ENCODE measurements around the gene PNPLA3. TPM values are rescaled to one million over a fixed set of nuclear protein-coding genes. Genes with fewer than 3 reads are reported as not detected.

Gene PNPLA3
- total RNA-seq, 2 experiments from 2014 or later, result not detected

DNA sequence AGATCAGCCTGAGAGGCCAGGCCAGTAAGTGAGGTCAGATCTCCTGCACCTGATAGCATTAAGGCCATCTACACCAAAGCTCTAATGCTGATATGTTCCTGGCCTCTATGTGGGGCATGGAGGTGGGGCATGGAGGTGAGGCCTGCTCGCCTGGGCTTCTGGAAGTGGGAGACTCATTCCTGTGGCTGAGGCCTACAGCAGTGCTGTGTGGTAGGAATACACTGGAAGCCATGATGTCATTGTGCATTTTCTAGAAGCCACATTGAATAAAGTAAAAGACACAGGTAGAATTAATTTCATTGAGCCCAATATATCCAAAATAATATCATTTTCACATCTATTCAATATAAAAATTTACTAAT, 2.7 kb downstream of the PNPLA3 start:
- ChIA-PET POLR2A (no interaction called here), CTCF (ENCODE audit: unreplicated experiment) (no interaction called here)
- intact Hi-C loops (cut with micrococcal nuclease; ENCODE audit: unreplicated experiment), result no loop called here
- Histone ChIP-seq H3K36me3 (ENCODE audit: insufficient read depth, low read length) (no peaks in the 10 kb centered on the region), H3K27ac (ENCODE audit: low read depth, low read length, poor library complexity, severe bottlenecking) (no peak overlapping the region), H3K4me2 (ENCODE audit: low read length) (no peak overlapping the region), H3K9me3 (ENCODE audit: low read length) (no peaks in the 10 kb centered on the region), H4K20me1 (ENCODE audit: insufficient read depth, low read length) (no peaks in the 10 kb centered on the region), H3K79me2 (ENCODE audit: insufficient read depth, low read depth, low read length) (no peaks in the 10 kb centered on the region), H2AFZ (ENCODE audit: low read length) (no peak overlapping the region), H3K4me3 (ENCODE audit: low read depth, low read length, poor library complexity, severe bottlenecking) (no peak overlapping the region), H3K9me2 (ENCODE audit: insufficient read depth, low read length) (no peaks in the 10 kb centered on the region), H3K4me1 (ENCODE audit: insufficient read depth, low read length, poor library complexity, severe bottlenecking) (no peaks in the 10 kb centered on the region)
- BruUV-seq (replicated peaks), result no TSS peak
- TF ChIP-seq, protein P1, sequence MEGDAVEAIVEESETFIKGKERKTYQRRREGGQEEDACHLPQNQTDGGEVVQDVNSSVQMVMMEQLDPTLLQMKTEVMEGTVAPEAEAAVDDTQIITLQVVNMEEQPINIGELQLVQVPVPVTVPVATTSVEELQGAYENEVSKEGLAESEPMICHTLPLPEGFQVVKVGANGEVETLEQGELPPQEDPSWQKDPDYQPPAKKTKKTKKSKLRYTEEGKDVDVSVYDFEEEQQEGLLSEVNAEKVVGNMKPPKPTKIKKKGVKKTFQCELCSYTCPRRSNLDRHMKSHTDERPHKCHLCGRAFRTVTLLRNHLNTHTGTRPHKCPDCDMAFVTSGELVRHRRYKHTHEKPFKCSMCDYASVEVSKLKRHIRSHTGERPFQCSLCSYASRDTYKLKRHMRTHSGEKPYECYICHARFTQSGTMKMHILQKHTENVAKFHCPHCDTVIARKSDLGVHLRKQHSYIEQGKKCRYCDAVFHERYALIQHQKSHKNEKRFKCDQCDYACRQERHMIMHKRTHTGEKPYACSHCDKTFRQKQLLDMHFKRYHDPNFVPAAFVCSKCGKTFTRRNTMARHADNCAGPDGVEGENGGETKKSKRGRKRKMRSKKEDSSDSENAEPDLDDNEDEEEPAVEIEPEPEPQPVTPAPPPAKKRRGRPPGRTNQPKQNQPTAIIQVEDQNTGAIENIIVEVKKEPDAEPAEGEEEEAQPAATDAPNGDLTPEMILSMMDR (conservative IDR thresholded peaks at IDR 0.05; ENCODE audit: low read length), result no peak
- TF ChIP-seq EZH2phosphoT487 (IDR thresholded peaks at IDR 0.05; ENCODE audit: borderline replicate concordance, low read depth, low read length), result no peak
- DNase-seq (ENCODE audit: low spot score), result no peak

- no peaks in the 10 kb centered on the region for H3K9me3 ChIP-seq (ENCODE audit: low read length)
- no peaks in the 10 kb centered on the region for H3K9me2 ChIP-seq (ENCODE audit: insufficient read depth, low read length)
- H3K4me2 ChIP-seq (ENCODE audit: low read length), result no peak overlapping the region
- BruUV-seq (replicated peaks), result no TSS peak
- H3K4me3 ChIP-seq (ENCODE audit: low read depth, low read length, poor library complexity, severe bottlenecking), result no peak overlapping the region
- no peaks in the 10 kb centered on the region for H3K36me3 ChIP-seq (ENCODE audit: insufficient read depth, low read length)
- intact Hi-C loops (cut with micrococcal nuclease; ENCODE audit: unreplicated experiment), result no loop called here
- no peaks in the 10 kb centered on the region for H3K4me1 ChIP-seq (ENCODE audit: insufficient read depth, low read length, poor library complexity, severe bottlenecking)
- H4K20me1 ChIP-seq (ENCODE audit: insufficient read depth, low read length), result no peaks in the 10 kb centered on the region
- ChIA-PET POLR2A (no interaction called here), CTCF (ENCODE audit: unreplicated experiment) (no interaction called here)
- no peak overlapping the region for H2AFZ ChIP-seq (ENCODE audit: low read length)
- H3K27ac ChIP-seq (ENCODE audit: low read depth, low read length, poor library complexity, severe bottlenecking), result no peak overlapping the region
- no peak for DNase-seq (ENCODE audit: low spot score)
- H3K79me2 ChIP-seq (ENCODE audit: insufficient read depth, low read depth, low read length), result no peaks in the 10 kb centered on the region
- TF ChIP-seq, protein P1 (conservative IDR thresholded peaks at IDR 0.05; ENCODE audit: low read length), result no peak
- no peak for TF ChIP-seq EZH2phosphoT487 (IDR thresholded peaks at IDR 0.05; ENCODE audit: borderline replicate concordance, low read depth, low read length)
These were observed 4.9 kb downstream of the PNPLA3 start for GRCh38 chr22:43928468-43928867.

GRCh38 chr22:43928908-43929307, 5.3 kb downstream of the PNPLA3 start:
- Histone ChIP-seq H3K27ac (ENCODE audit: low read depth, low read length, poor library complexity, severe bottlenecking) (no peak overlapping the region), H3K9me3 (ENCODE audit: low read length) (no peaks in the 10 kb centered on the region), H3K4me2 (ENCODE audit: low read length) (no peak overlapping the region), H2AFZ (ENCODE audit: low read length) (no peak overlapping the region), H3K4me1 (ENCODE audit: insufficient read depth, low read length, poor library complexity, severe bottlenecking) (no peaks in the 10 kb centered on the region), H3K4me3 (ENCODE audit: low read depth, low read length, poor library complexity, severe bottlenecking) (no peak overlapping the region), H3K36me3 (ENCODE audit: insufficient read depth, low read length) (no peaks in the 10 kb centered on the region), H4K20me1 (ENCODE audit: insufficient read depth, low read length) (no peaks in the 10 kb centered on the region), H3K9me2 (ENCODE audit: insufficient read depth, low read length) (no peaks in the 10 kb centered on the region), H3K79me2 (ENCODE audit: insufficient read depth, low read depth, low read length) (no peaks in the 10 kb centered on the region)
- ChIA-PET POLR2A (interaction anchor here (0.9 kb wide), 1 partner anchor 129 kb away, joined by 4 read pairs; no protein-coding TSS in a partner anchor), CTCF (ENCODE audit: unreplicated experiment) (no interaction called here)
- no TSS peak for BruUV-seq (replicated peaks)
- intact Hi-C loops (cut with micrococcal nuclease; ENCODE audit: unreplicated experiment), result no loop called here
- DNase-seq (ENCODE audit: low spot score), result no peak
- TF ChIP-seq, protein P1 (conservative IDR thresholded peaks at IDR 0.05; ENCODE audit: low read length), result no peak
- TF ChIP-seq EZH2phosphoT487 (IDR thresholded peaks at IDR 0.05; ENCODE audit: borderline replicate concordance, low read depth, low read length), result no peak

Data from OCI-LY7 (cell line).